Middle frontal gyrus (tissue), 1 donor: ENCODE results near the gene RASGRF1.

ENCODE experiments used
- DNase-seq: peaks from one replicate; pipeline ENCODE4 v3.0.0-alpha.2; 2015; ENCODE audit warnings: low spot score; ENCODE audit errors: extremely low spot score

Gene RASGRF1

DNA sequence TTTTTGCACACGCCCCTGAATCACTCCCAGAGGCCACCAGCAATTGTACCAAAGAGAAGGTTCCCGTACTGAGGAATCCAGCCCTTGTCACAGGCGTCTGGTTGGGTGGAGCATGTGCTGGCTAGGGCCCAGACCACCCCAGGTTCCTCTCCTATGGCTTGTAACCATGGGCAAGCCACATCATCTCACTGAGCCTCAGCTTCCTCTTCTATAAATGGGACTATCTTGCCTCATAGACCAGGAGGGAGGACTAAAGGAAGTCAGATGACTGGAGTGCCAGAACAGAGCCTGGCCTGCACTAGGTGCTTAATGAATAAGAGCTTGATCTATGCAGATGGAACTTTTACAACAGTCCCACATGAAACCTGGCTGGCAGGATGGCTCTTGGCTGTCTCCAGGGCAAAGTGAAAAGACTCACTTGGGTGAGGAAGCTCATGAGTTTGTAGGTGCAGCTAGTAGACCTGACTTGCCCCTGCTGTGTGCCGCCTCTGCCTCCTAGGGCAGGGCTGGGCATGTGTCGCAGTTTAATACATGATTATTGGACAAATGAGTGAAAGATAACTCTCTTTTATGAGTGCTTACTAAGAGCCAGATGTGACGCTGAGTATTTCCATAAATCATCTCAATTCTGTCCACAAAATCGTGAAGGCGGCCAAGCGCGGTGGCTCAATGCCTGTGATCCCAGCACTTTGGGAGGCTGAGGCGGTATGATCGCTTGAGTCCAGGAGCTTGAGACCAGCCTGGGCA lies 175.1 kb downstream of the RASGRF1 start:
- no peak for DNase-seq

DNA sequence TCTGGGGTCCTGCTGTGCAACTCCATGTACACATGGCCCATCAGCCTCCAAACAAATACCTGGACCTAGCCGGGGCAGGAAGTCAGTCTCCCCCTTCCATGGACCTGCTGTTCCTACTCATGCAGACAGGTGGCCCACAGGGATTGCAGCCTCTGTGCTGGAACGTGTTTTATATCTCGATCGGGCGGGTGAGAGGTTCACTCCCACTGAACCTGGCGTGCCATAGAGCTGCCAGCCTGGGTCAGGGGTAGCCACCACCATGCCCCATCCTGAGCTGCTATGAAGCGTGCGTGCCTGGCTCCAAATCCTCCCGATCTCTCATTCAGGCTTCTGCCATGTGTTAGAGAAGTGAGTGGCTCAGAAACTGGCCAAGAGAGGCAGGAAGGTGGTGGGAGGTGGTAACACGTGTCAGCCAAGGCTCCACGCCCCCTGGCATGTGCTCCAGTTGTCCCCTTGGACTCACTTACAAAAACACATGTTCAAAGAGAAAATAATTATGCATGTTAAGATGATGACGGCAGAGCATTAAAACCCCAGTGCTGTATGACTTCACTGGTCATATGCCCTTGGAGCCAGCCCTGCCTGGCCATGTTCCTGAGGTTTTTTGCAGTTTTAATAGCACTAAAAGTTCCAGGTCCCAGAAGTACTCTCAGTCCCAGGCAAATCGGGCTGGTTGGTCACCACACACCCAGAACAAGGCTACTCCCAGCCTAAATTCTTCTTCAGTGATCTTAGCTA lies 176.4 kb downstream of the RASGRF1 start:
- DNase-seq: no peak

DNA sequence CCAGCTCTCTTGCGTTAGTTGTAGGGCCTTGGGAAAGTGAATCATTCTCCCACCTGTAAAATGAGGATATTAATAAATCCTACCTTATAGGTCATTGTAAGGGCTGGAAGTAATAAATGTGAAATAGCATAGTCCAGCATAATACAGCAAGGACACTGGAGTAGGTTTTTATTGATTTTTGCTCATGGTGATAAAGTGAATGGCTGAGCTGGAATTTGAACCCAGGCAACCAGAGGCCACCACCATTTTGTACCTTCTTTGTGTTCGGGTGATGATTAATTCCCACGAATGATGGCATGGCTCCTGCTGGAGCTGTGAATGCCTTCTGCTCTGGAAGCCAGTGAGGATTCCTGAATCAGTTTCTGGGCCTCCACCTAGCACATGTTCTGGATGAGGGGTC lies 177.6 kb downstream of the RASGRF1 start:
- no peak for DNase-seq

DNA sequence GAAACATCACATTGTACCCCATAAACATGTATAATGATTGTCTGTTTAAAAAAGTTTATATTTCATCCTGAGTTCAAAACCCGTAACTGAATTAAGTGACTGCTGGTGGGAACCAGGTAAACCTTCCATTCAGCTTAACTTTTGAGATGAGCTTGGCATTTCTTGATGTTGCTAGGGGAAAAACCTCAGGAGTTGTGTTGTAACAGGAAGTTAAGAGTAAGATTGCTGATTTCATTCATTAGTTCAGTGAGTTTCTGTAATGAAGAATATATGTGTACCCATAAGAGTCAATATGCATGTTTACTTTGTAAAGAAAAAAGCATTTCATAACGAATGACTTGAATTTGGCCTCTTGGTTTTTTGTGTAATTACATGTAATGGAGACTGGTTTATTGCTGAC lies 178.3 kb downstream of the RASGRF1 start:
- DNase-seq: no peak

DNA sequence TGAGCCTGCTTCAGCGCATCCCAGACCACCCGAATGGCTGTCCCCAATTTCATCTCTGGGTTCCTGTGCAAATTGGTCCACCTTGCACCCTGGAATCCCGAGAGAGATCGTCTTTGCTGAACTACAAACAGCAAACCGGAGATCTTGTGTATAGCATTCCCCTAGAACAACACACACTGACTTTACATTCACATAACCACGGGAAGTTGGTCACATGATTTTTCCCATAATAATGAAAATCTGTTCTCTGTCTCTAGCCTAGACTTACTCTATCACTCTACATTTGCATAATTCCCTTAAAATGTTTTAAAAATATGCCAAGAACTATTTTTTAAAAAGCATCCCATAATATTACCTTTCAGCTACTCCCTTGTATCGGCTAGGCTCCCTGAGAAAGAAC lies 180.3 kb downstream of the RASGRF1 start:
- DNase-seq: no peak
